Panc1 (cell line): ENCODE results near the gene ARHGEF35. TPM values are rescaled to one million over a fixed set of nuclear protein-coding genes. Genes with fewer than 3 reads are reported as not detected.
"Not testable (repeated sequence)": the region's sequence is repeated elsewhere in the genome, so short reads cannot be mapped to it uniquely, and the experiment has no call there.

Experiments used
- ATAC-seq: fragments of 200-7000 bp; cut with Tn5 transposase; 2 replicates; pipeline ENCODE4 v1.9.1; 2020; ENCODE audit warnings: mild to moderate bottlenecking, moderate library complexity
- BruUV-seq: library from RNA; stranded (reverse); fragments of 400-500 nt; replicated peaks from 2 replicates; lab custom pipeline; 2021; lab: Mats Ljungman, UMichigan
- CTCF ChIA-PET: fragments of 300-600 bp; sonication (Branson Sonifier 250); formaldehyde crosslinking; loops from one replicate; lab custom pipeline; 2022; ENCODE audit warnings: antibody characterized with exemption; lab: Charles Lee
- POLR2A ChIA-PET: fragments of 300-600 bp; sonication (Branson Sonifier 250); formaldehyde crosslinking; loops from one replicate; lab custom pipeline; 2022; ENCODE audit warnings: antibody characterized with exemption; lab: Charles Lee
- DNase-seq: peaks from one replicate; pipeline ENCODE4 v3.0.0-alpha.2; 2010; ENCODE audit warnings: low read depth, low spot score
- H3K27ac ChIP-seq: 2 replicates; pipeline ENCODE4 v1.5.1; 2011; ENCODE audit warnings: mild to moderate bottlenecking, low read length, inconsistent platforms
- H3K27me3 ChIP-seq: fragments of 200-500 bp; sonication (Bioruptor generic); 2 replicates; pipeline ENCODE4 v1.6.0; 2014; ENCODE audit warnings: low read length, inconsistent platforms; ENCODE audit not compliant: control insufficient read depth, insufficient read depth
- H3K36me3 ChIP-seq: fragments of 200-500 bp; sonication (Bioruptor generic); 2 replicates; pipeline ENCODE4 v1.5.1; 2014; ENCODE audit warnings: inconsistent platforms, mild to moderate bottlenecking, low read length, moderate library complexity; ENCODE audit not compliant: control insufficient read depth, insufficient read depth
- H3K4me1 ChIP-seq: 2 replicates; pipeline ENCODE4 v1.5.1; 2011; ENCODE audit warnings: inconsistent platforms, mild to moderate bottlenecking, low read length, moderate library complexity; ENCODE audit not compliant: control insufficient read depth, insufficient read depth
- H3K4me3 ChIP-seq, 2 experiments: 2 replicates each; pipeline ENCODE4 v1.5.1; 2011 to 2012; ENCODE audit warnings: low read depth in 2 of 2, low read length in 2 of 2, mild to moderate bottlenecking in 2 of 2, inconsistent platforms in 1 of 2, moderate library complexity in 1 of 2
- H3K9me3 ChIP-seq: fragments of 200-500 bp; sonication (Bioruptor generic); 2 replicates; pipeline ENCODE4 v1.5.1; 2014; ENCODE audit warnings: low read depth, mild to moderate bottlenecking, inconsistent platforms, low read length, moderate library complexity; ENCODE audit not compliant: control insufficient read depth, insufficient read depth
- POLR2AphosphoS5 ChIP-seq: IDR thresholded peaks from 2 replicates; pipeline ENCODE4 v1.6.1; 2012; ENCODE audit warnings: mild to moderate bottlenecking, low read depth, low read length, moderate library complexity
- SIN3A ChIP-seq: IDR thresholded peaks from 2 replicates; pipeline ENCODE4 v1.6.1; 2012; ENCODE audit warnings: low read depth, mild to moderate bottlenecking, low read length, moderate library complexity, borderline replicate concordance; ENCODE audit not compliant: insufficient read depth
- TCF7L2 ChIP-seq: IDR thresholded peaks from 2 replicates; pipeline ENCODE4 v1.6.1; 2011; ENCODE audit warnings: mild to moderate bottlenecking, low read depth, low read length, inconsistent platforms
- in situ Hi-C: cut with HindIII; loops from 2 replicates; pipeline ENCODE4 v1.10.0; 2016; ENCODE audit warnings: low sequenced_read_pairs, low pct_unique_long_range_greater_than_20kb
- intact Hi-C: fragments of 100-400 bp; cut with micrococcal nuclease; formaldehyde crosslinking; loops from one replicate; pipeline ENCODE4 v1.10.0; 2022; ENCODE audit not compliant: unreplicated experiment
- total RNA-seq: library from RNA; stranded (reverse); gene quantifications from one replicate; pipeline ENCODE4 v1.2.1, GENCODE V29; 2021; ENCODE audit not compliant: unreplicated experiment
- TF ChIP-seq, protein P1 (sequence below), 2 experiments: IDR thresholded peaks; 2 replicates each; pipeline ENCODE4 v1.6.1; 2011 to 2012; ENCODE audit warnings: low read depth in 2 of 2, control low read depth in 1 of 2, low read length in 1 of 2, mild to moderate bottlenecking in 1 of 2, moderate library complexity in 1 of 2; ENCODE audit not compliant: insufficient read depth in 1 of 2
- TF ChIP-seq, protein P2 (sequence below): fragments of 450-650 bp; IDR thresholded peaks from 2 replicates; pipeline ENCODE4 v1.5.1; 2017; ENCODE audit warnings: mild to moderate bottlenecking

Gene ARHGEF35
- total RNA-seq, 1 experiment from 2014 or later = 12.0 TPM

DNA sequence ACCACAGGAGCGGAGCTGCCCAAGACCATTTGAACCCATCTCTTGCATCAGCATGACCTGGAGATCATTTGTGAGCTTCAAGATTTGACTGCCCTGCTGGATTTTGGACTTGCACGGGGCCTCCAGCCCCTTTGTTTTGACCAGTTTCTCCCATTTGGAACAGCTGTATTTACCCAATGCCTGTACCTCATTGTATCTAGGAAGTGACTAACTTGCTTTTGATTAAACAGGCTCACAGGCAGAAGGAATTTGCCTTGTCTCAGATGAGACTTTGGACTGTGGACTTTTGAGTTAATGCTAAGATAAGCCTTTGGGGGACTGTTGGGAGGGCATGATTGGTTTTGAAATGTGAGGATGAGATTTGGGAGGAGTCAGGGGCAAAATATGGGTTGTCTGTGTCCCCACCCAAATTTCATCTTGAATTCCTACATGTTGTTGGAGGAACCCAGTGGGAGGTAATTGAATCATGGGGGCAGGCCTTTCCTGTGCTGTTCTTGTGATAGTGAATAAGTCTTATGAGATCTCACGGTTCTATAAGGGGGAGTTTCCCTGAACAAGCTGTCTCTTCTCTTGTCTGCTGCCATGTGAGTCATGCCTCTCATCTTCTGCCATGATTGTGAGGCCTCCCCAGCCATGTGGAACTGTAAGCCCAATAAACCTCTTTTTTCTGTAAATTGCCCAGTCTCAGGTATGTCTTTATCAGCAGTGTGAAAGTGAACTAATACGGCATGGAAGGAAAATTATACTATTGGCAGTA lies 23.9 kb downstream of the ARHGEF35 start:
- POLR2A ChIA-PET, in situ Hi-C loops, BruUV-seq, H3K27me3 ChIP-seq, H3K4me3 ChIP-seq, H3K36me3 ChIP-seq, ATAC-seq, DNase-seq, H3K9me3 ChIP-seq, H3K27ac ChIP-seq, CTCF ChIA-PET, H3K4me1 ChIP-seq, intact Hi-C loops: not testable (repeated sequence)

- BruUV-seq = no TSS peak
- H3K27me3 ChIP-seq = no peaks in the 10 kb centered on the region; the same call in 1 of the 2 replicates
- H3K4me1 ChIP-seq = no peaks in the 10 kb centered on the region
- CTCF ChIA-PET = no interaction called here
- no peak overlapping the region for H3K4me3 ChIP-seq
- 0 out of 2 replicates have a peak, but pooled peaks cover 3% of the 10 kb centered on the region for H3K9me3 ChIP-seq
- POLR2A ChIA-PET = no interaction called here
- in situ Hi-C loops (no loop called here), intact Hi-C loops (no loop called here)
- no peaks in the 10 kb centered on the region for H3K36me3 ChIP-seq
- no peak for ATAC-seq
- no peak overlapping the region for H3K27ac ChIP-seq
- TF ChIP-seq, protein P1, sequence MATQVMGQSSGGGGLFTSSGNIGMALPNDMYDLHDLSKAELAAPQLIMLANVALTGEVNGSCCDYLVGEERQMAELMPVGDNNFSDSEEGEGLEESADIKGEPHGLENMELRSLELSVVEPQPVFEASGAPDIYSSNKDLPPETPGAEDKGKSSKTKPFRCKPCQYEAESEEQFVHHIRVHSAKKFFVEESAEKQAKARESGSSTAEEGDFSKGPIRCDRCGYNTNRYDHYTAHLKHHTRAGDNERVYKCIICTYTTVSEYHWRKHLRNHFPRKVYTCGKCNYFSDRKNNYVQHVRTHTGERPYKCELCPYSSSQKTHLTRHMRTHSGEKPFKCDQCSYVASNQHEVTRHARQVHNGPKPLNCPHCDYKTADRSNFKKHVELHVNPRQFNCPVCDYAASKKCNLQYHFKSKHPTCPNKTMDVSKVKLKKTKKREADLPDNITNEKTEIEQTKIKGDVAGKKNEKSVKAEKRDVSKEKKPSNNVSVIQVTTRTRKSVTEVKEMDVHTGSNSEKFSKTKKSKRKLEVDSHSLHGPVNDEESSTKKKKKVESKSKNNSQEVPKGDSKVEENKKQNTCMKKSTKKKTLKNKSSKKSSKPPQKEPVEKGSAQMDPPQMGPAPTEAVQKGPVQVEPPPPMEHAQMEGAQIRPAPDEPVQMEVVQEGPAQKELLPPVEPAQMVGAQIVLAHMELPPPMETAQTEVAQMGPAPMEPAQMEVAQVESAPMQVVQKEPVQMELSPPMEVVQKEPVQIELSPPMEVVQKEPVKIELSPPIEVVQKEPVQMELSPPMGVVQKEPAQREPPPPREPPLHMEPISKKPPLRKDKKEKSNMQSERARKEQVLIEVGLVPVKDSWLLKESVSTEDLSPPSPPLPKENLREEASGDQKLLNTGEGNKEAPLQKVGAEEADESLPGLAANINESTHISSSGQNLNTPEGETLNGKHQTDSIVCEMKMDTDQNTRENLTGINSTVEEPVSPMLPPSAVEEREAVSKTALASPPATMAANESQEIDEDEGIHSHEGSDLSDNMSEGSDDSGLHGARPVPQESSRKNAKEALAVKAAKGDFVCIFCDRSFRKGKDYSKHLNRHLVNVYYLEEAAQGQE (IDR thresholded peaks at IDR 0.05; ENCODE audit: insufficient read depth in 1 of 2, low read depth in 2 of 2, low read length in 1 of 2) = no peak
- TF ChIP-seq TCF7L2 = no peak
- TF ChIP-seq, protein P2, sequence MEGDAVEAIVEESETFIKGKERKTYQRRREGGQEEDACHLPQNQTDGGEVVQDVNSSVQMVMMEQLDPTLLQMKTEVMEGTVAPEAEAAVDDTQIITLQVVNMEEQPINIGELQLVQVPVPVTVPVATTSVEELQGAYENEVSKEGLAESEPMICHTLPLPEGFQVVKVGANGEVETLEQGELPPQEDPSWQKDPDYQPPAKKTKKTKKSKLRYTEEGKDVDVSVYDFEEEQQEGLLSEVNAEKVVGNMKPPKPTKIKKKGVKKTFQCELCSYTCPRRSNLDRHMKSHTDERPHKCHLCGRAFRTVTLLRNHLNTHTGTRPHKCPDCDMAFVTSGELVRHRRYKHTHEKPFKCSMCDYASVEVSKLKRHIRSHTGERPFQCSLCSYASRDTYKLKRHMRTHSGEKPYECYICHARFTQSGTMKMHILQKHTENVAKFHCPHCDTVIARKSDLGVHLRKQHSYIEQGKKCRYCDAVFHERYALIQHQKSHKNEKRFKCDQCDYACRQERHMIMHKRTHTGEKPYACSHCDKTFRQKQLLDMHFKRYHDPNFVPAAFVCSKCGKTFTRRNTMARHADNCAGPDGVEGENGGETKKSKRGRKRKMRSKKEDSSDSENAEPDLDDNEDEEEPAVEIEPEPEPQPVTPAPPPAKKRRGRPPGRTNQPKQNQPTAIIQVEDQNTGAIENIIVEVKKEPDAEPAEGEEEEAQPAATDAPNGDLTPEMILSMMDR = no peak
- TF ChIP-seq SIN3A = no peak
- TF ChIP-seq POLR2AphosphoS5 = no peak
- DNase-seq = no peak
Measured at GRCh38 chr7:144164784-144165183, 30.8 kb downstream of the ARHGEF35 start.

- intact Hi-C loops = no loop called here
- Histone ChIP-seq H3K4me3 (no peak overlapping the region), H3K27me3 (no peaks in the 10 kb centered on the region; the same call in 1 of the 2 replicates), H3K9me3 (no peaks in the 10 kb centered on the region), H3K4me1 (no peaks in the 10 kb centered on the region), H3K27ac (no peak overlapping the region), H3K36me3 (no peaks in the 10 kb centered on the region)
- ChIA-PET CTCF (no interaction called here), POLR2A (no interaction called here)
- in situ Hi-C loops = no loop called here
- no TSS peak for BruUV-seq
- ATAC-seq (no peak), DNase-seq (no peak)
- no peak for TF ChIP-seq POLR2AphosphoS5
Measured at GRCh38 chr7:144158861-144159260, 36.8 kb downstream of the ARHGEF35 start.
